Tibial nerve (tissue), 3 donors: Measurements from ENCODE around the gene RNU6-1.

Experiments
- CTCF ChIP-seq, 5 experiments: fragments of 200-600 bp in 3 of 5; fragments of 450-650 bp in 2 of 5; sonication (generic) in 3 of 5; IDR thresholded peaks; one replicate each; pipeline ENCODE4 v1.5.1; 2016 to 2019; ENCODE audit warnings: antibody characterized with exemption in 5 of 5, mild to moderate bottlenecking in 3 of 5, moderate library complexity in 2 of 5
- POLR2A ChIP-seq, 2 donors: fragments of 450-650 bp; IDR thresholded peaks; one replicate each; pipeline ENCODE4 v1.6.1; 2017; ENCODE audit warnings: antibody characterized with exemption in 2 of 2, mild to moderate bottlenecking in 2 of 2, moderate library complexity in 2 of 2

- TF ChIP-seq CTCF (IDR thresholded peaks at IDR 0.05), result no peak
- TF ChIP-seq POLR2A (IDR thresholded peaks at IDR 0.05), result no peak
Observed at GRCh38 chr15:67815036-67815592, 24.7 kb downstream of the RNU6-1 start.
